ENCODE data around the gene IL1RAP.

IL1RAP gene

GRCh38 chr3:190631295-190631694, 117.4 kb downstream of the IL1RAP start:
- H3K27me3 ChIP-seq (ENCODE audit: insufficient read depth, low read depth, severe bottlenecking): no peaks in the 10 kb centered on the region
- DNase-seq: no peak

DNA sequence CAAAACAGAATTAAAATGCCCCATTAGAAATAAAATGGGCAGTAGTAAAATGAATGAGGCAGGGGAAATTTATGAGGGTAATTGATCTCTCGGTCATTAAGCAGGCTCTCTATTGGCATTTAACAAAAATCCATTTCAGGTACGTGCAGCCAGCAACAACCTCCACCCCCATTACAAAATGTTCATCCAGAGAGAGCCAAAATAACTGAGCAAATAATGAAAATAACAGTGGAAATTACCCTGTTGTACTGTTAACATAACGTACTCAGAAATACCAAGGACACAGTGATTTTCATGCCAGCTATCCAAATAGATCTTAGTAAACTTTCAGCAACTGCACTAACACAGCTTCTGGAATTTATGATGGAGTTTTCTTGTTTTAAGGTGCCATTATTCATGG, 127.7 kb downstream of the IL1RAP start:
- Histone ChIP-seq H3K4me3 (ENCODE audit: low read depth, low read length) (no peak overlapping the region), H3K27ac (no peak overlapping the region), H3K27me3 (ENCODE audit: insufficient read depth, low read depth, severe bottlenecking) (no peaks in the 10 kb centered on the region), H3K36me3 (no peaks in the 10 kb centered on the region), H3K9me3 (ENCODE audit: severe bottlenecking) (no peaks in the 10 kb centered on the region)
- TF ChIP-seq, protein P1, sequence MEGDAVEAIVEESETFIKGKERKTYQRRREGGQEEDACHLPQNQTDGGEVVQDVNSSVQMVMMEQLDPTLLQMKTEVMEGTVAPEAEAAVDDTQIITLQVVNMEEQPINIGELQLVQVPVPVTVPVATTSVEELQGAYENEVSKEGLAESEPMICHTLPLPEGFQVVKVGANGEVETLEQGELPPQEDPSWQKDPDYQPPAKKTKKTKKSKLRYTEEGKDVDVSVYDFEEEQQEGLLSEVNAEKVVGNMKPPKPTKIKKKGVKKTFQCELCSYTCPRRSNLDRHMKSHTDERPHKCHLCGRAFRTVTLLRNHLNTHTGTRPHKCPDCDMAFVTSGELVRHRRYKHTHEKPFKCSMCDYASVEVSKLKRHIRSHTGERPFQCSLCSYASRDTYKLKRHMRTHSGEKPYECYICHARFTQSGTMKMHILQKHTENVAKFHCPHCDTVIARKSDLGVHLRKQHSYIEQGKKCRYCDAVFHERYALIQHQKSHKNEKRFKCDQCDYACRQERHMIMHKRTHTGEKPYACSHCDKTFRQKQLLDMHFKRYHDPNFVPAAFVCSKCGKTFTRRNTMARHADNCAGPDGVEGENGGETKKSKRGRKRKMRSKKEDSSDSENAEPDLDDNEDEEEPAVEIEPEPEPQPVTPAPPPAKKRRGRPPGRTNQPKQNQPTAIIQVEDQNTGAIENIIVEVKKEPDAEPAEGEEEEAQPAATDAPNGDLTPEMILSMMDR (IDR thresholded peaks at IDR 0.05; ENCODE audit: low read depth, low read length): no peak
- no peak for DNase-seq

More at GRCh38 chr3:190631295-190631694, 117.4 kb downstream of the IL1RAP start:
- Histone ChIP-seq H3K4me3 (ENCODE audit: low read depth, low read length) (no peak overlapping the region), H3K36me3 (no peaks in the 10 kb centered on the region), H3K27ac (no peak overlapping the region), H3K9me3 (ENCODE audit: severe bottlenecking) (no peaks in the 10 kb centered on the region)
- TF ChIP-seq, protein P1 (IDR thresholded peaks at IDR 0.05; ENCODE audit: low read depth, low read length): no peak

DNA sequence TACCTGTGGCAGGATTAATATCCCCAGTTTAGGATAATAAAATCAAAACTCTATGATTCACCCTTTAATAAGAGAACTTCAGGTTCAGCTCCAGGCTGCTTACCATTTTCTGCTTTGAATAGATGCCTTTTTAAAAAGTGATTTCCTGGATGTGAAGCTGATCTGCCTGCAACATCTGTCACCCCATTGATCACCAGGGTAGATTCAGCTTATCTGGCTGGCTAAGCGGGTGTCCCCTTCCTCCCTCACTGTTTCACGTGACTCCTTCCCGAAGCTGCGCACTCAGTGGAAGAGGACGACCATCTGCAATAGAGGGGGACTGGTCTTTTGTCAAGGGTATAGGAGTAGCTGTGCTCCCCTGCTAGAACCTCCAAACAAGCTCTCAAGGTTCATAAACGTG, 128.1 kb downstream of the IL1RAP start:
- Histone ChIP-seq H3K4me3 (ENCODE audit: low read depth, low read length) (no peak overlapping the region), H3K27ac (no peak overlapping the region), H3K9me3 (ENCODE audit: severe bottlenecking) (no peaks in the 10 kb centered on the region), H3K36me3 (no peaks in the 10 kb centered on the region), H3K27me3 (ENCODE audit: insufficient read depth, low read depth, severe bottlenecking) (no peaks in the 10 kb centered on the region)
- TF ChIP-seq, protein P1 (IDR thresholded peaks at IDR 0.05; ENCODE audit: low read depth, low read length): no peak
- DNase-seq: peak; percentile 19

DNA sequence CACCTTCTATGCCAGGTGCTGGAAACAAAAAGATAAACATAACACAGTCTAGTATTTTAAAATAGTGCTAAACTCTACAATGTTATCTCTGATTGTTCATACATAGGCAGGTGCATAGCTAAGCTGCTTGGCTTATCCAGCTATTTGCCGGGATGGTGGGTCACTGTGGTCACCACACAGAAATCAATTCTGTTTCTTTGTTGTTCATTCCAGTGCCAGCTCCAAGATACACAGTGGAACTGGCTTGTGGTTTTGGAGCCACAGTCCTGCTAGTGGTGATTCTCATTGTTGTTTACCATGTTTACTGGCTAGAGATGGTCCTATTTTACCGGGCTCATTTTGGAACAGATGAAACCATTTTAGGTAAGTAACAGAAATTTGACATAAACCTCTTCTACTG, 130.2 kb downstream of the IL1RAP start:
- H3K36me3 ChIP-seq: no peaks in the 10 kb centered on the region
- no peaks in the 10 kb centered on the region for H3K27me3 ChIP-seq (ENCODE audit: insufficient read depth, low read depth, severe bottlenecking)
- H3K9me3 ChIP-seq (ENCODE audit: severe bottlenecking): no peaks in the 10 kb centered on the region
- no peak for DNase-seq
- TF ChIP-seq, protein P1 (IDR thresholded peaks at IDR 0.05; ENCODE audit: low read depth, low read length): no peak
- H3K27ac ChIP-seq: no peak overlapping the region
- no peak overlapping the region for H3K4me3 ChIP-seq (ENCODE audit: low read depth, low read length)

DNA sequence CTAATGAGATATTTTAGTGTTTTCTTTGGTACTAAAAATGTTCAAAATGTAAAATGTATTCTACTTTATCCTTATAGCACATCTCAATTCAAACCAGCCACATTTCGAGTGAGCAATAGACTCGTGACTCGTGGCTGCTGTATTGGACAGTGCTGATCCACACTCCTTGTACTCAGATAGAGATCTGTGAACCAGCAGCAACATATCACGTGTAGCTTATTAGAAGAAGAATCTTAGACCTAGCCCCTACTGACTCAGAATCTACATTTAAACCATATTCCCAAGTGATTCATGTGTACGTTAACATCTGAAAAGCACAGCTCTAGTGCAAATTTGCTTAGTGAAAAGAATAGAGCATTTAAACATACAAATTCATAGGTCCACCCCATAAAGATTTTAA, 130.9 kb downstream of the IL1RAP start:
- TF ChIP-seq, protein P1 (IDR thresholded peaks at IDR 0.05; ENCODE audit: low read depth, low read length): no peak
- no peaks in the 10 kb centered on the region for H3K9me3 ChIP-seq (ENCODE audit: severe bottlenecking)
- H3K27me3 ChIP-seq (ENCODE audit: insufficient read depth, low read depth, severe bottlenecking): no peaks in the 10 kb centered on the region
- H3K4me3 ChIP-seq (ENCODE audit: low read depth, low read length): no peak overlapping the region
- no peak for DNase-seq
- H3K27ac ChIP-seq: no peak overlapping the region
- no peaks in the 10 kb centered on the region for H3K36me3 ChIP-seq

DNA sequence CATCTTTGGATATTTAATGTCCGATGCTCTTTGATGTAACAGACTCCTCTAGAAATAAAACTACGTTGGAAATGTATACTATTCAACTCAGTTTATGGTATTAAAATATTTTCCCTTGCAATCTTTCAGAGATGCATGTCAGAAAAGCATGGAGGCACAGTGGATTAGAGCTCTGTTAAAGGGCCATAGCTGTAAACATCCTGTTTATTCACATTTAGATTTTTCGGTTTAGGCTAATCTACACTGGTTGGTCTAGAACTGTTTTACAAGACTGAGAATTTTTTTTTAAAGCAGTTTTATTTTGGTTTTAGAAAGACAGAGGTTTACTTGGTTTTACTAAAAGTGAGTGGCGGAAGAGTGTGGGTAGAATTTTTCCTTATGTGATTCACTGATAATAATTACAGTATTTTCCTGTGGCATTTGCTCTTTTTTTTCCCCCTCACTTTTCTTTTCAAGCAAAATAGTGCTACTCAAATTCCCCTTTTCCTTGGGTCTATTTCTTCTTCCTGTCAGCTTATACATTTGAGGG, 132.1 kb downstream of the IL1RAP start:
- Histone ChIP-seq H3K9me3 (ENCODE audit: severe bottlenecking) (no peaks in the 10 kb centered on the region), H3K4me3 (ENCODE audit: low read depth, low read length) (no peak overlapping the region), H3K36me3 (no peaks in the 10 kb centered on the region), H3K27ac (no peak overlapping the region), H3K27me3 (ENCODE audit: insufficient read depth, low read depth, severe bottlenecking) (no peaks in the 10 kb centered on the region)
- TF ChIP-seq, protein P1 (IDR thresholded peaks at IDR 0.05; ENCODE audit: low read depth, low read length): no peak
- DNase-seq: no peak
